ENCODE results near the gene ADRA1B.

The ADRA1B gene

DNA sequence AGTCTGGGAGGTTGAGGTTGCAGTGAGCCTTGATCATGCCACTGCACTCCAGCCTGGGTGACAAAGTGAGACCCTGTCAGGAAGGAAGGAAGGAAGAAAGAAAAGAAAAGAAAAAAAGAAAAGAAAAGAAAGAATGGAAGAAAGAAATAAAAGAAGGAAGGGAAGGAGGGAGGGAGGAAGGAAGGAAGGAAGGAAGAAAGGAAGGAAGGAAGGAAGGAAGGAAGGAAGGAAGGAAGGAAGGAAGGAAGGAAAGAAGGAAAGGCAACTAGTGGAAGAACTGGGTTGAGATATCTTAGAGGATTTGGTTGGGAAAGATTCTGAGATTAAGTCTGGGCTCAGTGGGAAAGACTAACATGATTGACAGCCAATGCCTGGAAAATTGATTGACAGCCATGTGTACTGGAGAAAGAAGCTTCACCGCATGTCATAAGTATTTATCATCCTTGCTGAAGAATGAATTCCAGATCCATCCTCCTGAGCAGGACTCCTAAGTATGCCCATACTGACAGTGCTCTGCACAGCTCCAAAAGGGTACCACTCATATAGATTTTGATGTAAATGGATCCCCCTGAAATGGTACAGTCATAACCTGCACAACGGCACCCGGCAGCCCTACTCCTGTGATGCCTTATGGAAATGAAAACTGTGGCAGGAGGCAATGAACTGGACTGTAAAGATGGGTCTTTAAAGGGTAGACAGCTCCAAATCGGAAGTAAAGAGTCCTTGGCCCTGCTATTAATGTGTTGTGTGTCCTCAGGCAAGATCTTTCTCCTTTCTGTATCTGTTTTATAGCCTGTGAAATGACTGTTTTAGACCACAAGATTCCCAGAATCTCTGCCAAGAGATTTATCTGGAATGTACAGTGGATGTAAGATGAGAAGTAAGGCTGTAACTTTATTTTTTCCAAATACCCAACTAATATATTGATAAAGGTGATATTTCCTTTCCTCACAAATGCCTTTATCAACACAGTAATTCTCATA, 16.9 kb upstream of the ADRA1B start:
- DNase-seq (ENCODE audit: low read depth, low spot score), result no peak

DNA sequence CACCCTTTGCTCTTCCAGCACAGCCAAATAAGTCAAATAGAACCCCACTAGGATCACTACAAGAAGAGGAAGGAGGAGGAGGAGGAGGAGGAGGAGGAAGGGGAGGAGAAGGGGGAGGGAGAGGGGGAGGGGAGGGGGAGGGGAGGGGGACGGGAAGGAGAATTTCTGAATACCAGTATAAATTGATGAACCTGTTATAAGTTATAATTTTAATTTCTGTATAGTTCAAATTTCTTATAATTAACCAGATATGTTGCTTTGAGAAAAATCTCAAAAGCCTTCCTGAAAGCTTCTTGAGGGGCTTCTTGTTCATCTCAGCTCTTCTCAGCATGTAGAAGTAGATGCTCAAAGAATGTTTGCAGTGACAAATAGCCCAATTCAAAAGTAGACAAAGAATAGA, 15.0 kb upstream of the ADRA1B start:
- DNase-seq (ENCODE audit: low read depth, low spot score), result no peak
- no peak overlapping the region for H3K4me3 ChIP-seq (ENCODE audit: low read length)

More for the DNA sequence above, 16.9 kb upstream of the ADRA1B start:
- H3K4me3 ChIP-seq (ENCODE audit: low read length), result no peak overlapping the region

DNA sequence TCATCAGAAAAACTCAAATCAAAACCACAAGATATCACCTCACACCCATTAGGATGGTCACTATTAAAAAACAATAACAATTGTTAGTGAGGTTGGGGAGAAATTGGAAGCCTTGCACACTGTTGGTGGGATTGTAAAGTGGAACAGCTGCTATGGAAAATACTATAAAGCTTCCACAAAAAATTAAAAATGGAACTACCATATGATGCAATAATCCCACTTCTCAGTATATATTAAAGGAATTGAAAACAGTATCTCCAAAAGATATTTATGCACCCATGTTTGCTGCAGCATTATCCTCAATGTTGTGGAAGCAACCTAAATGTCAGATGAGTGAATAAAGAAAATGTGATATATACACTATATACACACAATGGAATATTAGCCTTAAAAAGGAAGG, 14.5 kb upstream of the ADRA1B start:
- no peak overlapping the region for H3K4me3 ChIP-seq (ENCODE audit: low read length)
- DNase-seq (ENCODE audit: low read depth, low spot score), result no peak

DNA sequence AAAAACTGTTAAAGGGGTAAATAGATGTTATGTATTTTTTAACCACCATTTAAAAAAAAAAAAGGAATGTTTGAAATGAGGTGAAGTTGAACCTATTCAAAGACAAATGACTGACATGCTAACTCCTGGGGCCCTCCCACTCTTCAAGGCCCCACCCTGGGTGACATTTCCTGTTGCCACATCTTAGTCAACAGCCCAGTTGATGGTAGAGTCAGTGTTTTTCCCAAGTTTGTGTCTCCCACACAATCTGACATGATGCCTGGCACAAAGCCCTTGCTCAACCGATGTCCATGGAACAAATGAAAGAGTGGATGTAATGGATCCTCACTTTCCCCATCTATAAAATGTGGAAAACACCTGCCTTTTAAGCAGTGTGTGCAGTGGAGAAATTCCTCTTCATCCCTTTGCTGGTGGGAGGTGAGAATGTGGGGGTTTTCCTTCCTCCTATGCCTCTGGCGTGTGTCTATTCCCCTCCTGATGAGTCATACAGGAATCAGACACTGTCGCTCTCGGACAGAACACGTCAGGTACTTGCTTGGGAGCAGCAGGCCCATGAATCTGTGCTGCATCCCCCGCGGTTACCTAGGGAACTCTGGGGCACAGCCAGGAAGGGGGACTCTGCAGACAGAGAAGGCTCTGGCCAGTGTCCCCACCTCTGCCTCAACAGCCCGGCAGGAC, 13.7 kb upstream of the ADRA1B start:
- DNase-seq (ENCODE audit: low read depth, low spot score), result no peak
- H3K4me3 ChIP-seq (ENCODE audit: low read length), result no peak overlapping the region

DNA sequence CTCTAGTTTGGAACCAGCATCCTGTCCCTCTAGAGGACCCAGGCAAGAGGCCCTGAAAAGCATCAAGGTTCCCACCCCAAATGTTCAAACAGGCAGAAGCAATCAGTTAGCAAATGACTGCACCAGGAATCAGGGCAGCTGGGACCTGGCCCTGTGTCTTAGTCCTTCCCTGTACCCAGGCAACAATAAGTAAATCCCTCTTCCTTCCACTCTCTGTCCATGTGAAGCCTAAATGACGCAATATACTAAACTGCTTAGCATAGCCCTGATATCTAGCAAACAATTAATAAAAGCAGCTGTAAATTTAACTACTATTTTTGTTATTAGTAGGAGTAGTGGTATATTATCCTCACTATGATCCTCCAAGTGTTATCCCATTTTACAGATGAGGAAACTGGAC, 13.2 kb upstream of the ADRA1B start:
- DNase-seq (ENCODE audit: low read depth, low spot score), result no peak
- H3K4me3 ChIP-seq (ENCODE audit: low read length), result no peak overlapping the region

DNA sequence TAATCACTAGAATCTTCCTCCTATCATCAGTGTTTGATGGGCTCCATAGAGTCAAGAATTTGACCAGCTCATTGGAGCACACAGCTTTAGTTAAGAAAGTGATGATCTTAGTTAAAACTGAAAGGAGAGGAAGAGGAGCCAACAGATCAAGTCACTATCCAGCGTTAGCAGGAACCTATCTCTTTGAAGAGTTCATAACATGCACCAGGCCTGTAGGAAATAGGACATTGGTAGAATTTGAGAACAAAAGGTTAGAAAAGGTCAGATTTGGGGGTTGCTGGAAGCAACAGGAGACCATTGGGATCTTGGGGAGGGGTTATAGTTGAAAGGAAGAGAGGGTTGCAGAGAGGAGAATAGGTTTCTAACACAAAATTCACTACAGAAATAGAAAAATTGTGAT, 11.4 kb upstream of the ADRA1B start:
- H3K4me3 ChIP-seq (ENCODE audit: low read length), result no peak overlapping the region
- DNase-seq (ENCODE audit: low read depth, low spot score), result no peak

DNA sequence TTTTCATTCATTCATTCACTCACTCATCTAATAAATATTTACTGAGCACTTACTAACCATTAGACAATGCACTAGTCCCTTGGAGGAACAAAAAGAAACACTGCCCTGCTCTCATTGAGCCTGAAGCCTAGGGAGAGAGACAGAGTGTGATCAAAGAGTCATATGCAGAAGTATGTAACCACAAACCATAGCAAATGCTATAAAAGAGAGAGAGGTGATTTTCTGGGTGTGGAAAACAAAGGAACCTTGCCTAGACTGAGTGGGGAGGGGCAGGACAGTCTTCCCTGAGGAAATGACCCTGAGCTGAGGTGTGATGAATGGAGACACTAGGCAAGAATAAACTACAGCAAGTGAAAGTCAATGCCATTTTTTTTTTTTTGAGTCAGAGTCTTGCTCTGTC, 10.8 kb upstream of the ADRA1B start:
- peak; percentile 18 for DNase-seq (ENCODE audit: low read depth, low spot score)
- no peak overlapping the region for H3K4me3 ChIP-seq (ENCODE audit: low read length)

DNA sequence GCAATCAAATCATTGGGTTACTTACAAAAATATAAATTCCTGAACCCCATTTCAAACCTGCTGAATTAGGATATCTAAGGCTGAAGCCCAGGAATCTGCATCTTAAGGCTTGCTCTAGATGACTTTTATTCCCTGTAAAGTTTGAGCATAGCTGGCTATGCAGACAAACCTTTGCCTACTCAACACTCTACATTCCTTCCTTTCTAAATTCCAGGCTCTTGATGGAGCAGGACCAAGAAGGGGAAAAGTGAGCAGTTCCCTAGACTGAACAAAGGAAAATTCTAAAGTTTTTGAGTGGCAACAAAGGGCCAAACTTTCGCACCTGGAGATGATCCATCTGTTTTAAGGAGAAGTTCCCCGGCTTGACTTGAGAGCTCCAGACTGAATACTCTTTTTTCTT, 9.8 kb upstream of the ADRA1B start:
- no peak overlapping the region for H3K4me3 ChIP-seq (ENCODE audit: low read length)
- DNase-seq (ENCODE audit: low read depth, low spot score), result no peak

DNA sequence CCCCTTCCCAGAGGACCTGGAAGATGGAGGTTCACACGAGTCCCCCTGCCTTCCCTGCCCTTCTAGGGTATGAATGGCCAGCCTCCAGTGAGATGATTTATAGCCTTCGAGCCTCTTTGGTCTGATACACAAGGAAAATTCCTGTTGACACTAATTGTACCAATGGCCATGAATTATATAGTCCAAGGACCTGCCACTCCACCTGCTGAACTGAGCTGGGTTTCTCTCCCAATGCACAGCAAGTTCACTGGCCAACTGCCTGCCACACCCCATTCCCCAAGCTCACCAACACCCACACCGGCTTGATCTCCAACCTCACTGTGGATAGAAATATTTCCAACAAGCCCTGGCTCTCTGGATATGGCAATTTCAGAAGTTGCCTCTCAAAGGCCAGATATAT, 9.3 kb upstream of the ADRA1B start:
- no peak for DNase-seq (ENCODE audit: low read depth, low spot score)
- no peak overlapping the region for H3K4me3 ChIP-seq (ENCODE audit: low read length)

DNA sequence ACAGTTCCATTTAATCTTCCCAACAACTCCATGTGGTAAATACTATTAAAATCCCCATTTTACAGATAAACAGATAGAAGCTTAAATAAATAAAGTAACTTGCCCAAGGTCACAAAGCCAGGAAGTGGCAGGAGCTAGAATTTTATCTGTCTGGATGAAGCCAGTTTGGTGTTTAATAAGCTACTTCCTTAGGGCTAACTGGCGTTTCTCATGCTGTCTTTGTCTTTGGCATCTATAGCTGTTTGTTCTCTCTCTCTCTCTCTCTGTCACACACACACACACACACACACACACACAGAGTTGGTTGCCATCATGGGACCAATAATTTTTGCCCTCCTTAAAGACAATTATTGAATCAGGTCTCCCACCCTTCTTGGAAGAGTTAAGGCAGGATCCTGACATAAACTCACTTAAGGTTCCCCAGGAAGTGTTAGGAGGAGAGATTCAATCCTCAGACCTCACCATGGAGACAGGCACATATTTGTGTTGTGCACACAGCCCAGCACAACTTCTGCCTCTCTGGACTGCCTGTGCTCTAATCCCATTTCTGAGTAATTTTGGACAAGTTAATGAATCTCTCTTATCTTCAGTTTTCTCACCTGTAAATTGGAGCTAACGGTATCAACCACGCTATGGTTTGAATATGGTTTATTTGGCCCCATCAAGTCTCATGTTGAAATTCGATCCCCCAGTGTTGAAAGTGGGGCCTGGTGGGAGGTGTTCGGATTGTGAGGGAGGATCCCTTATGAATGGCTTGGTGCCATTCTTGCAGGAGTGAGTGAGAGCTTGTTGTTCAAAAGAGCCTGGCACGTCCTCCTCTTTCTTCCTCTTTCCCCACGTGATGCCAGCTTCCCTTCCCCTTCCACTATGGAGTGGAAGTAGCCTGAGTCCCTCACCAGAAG, 8.3 kb upstream of the ADRA1B start:
- DNase-seq (ENCODE audit: low read depth, low spot score), result no peak
- H3K4me3 ChIP-seq (ENCODE audit: low read length), result no peak overlapping the region

DNA sequence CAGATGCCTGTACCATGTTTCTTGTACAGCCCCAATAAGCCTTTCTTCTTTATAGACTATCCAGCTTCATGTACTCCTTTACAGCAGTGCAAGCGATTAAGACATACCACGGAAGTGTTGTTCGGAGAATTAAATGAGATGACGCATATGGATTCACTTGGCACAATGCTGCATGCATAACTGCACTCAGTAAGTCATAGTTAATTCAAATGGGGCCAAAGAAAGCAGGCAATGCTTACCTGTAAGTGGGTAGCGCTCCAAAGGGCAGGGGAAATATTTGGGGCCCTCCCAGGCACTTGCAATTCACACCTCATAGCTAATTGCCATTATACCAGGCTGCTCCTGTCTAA, 7.7 kb upstream of the ADRA1B start:
- DNase-seq (ENCODE audit: low read depth, low spot score), result no peak
- no peak overlapping the region for H3K4me3 ChIP-seq (ENCODE audit: low read length)

DNA sequence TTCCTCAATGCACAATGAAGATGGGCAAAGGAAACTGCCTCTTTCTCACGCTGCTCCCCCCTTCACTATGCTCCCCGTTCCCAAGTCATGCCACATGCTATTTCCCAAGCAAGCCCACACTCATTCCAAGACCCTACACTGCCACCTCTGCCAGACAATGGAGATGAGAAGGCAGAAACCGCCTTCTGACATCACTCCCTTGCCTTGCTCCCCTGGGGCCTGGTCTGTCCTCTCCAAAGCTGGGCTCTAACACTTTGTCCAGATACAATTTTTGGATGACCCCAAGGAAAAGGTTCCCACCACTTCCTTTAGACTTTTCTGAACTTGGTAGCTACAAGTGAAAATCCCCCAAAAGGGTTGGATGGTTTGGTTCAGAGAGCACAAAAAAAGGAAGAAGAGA, 7.2 kb upstream of the ADRA1B start:
- no peak overlapping the region for H3K4me3 ChIP-seq (ENCODE audit: low read length)
- DNase-seq (ENCODE audit: low read depth, low spot score), result no peak

DNA sequence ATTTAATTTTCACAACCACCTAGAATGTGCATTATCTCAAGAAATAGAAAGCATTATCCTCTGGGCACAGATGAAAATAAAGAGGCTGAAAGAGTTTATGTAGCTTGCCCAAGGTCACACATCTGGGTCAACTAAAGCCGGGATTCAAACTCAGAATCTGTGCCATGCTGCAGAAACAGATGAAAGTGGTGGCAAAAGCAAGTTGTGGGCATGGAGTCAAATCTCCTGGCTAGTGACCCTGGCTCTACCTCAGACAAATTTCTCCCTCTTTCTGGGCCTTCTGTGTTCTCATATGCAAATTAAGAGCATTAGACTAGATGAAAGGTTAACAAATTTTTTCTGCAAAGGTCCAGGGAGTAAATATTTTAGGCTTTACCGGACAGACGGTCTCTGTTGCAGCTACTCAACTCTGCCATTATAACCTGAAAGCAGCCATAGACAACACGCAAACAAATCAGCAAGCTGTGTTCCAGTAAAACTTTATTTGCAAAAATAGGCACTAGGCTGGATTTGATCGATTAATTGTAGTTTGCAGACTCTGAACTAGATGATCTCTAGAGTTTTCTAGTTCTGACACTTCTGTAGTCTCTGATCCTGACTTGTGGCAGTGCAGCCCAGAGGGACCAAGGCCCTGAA, 6.0 kb upstream of the ADRA1B start:
- DNase-seq (ENCODE audit: low read depth, low spot score), result no peak
- no peak overlapping the region for H3K4me3 ChIP-seq (ENCODE audit: low read length)

DNA sequence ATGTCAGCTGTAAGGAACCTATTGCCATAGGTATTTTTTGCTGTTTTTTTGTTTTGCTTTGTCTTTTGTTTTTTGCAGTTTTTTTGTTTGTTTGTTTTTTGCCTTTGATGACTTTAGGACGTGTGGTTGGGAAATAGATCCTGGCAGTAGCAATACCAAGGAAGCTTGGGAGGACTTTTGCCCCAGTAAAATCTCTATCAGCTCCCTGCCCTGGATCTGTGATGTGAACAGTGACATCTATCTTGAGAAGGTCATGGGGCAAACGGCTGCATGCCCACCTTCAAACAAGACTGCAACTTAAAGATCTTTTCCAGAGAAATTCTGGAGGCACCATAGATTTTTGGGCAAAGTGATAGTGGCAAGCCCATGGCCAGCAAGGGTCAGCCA, 5.4 kb upstream of the ADRA1B start:
- no peak overlapping the region for H3K4me3 ChIP-seq (ENCODE audit: low read length)
- DNase-seq (ENCODE audit: low read depth, low spot score), result no peak

DNA sequence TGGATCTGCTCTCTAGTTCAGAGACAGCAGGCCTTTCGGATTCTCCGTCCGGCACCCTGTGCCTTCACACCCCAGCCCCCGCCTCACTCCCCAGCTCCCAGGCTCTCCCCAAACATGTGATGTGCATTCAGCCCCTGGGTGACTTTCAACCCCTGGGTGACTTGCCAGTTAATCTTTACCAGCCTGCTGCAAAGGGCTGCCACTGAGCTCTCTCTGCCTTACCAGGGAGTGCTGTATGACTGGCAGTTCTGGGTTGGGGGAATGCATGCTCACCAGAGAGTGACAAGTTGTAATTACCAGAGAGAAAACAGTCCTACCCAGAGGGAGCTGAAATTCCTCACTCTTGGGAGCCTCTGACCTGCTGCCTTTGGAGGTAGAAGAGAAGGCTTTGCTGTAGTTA, 4.9 kb upstream of the ADRA1B start:
- DNase-seq (ENCODE audit: low read depth, low spot score), result no peak
- no peak overlapping the region for H3K4me3 ChIP-seq (ENCODE audit: low read length)

DNA sequence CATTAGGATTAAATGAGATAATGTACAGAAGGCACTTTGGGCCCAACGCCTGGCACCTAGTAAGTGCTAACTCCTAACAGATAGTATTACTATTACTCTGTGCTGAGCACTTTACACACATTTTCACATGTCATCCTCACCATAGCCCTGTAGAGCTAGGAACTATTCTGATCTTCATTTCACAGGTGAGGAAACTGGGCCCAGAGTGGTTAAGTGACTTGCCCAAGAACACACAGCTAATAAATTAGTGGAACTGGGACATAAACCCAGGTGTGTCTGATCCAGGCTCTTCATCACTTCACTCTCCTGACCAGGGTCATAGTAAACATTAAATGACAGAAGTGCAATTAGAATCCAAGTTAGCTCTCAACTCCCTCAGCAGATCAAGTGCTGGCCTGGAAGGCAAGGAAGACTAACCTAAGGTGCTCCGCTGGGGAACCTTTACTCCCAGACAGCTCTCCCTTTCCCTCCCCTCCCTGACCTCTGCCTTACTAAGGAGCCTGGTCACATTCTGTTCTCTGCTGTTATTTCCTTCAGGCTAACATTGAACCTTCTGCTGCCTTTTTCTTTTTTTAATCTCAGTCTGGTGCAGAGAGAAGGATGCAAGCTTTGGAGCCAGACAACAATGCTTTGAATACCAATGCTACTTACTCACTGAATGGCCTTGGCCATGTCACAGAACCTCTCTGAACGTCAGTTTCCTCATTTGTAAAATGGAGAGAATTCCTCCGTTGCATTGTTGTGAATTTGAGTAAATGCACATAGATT, 4.1 kb upstream of the ADRA1B start:
- no peak overlapping the region for H3K4me3 ChIP-seq (ENCODE audit: low read length)
- DNase-seq (ENCODE audit: low read depth, low spot score), result no peak

DNA sequence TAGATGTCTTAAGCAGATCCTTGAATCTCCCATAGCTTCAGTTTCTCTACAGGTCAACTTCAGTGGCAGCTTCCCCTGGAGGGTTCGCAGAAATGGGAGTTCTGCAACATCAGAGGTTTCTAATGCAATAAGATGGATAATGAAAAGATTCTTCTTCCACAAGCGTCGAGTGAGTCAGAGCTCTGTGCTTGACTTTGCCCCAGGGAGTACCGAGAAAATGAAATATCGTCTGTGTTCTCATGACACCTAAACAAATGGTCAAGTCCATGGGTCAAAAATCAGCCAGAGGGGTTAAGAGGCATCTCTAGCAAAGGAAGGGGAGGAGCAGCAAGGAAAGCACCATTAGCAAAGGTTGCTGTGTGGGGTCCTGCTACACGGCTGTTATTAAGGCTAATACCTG, 3.2 kb upstream of the ADRA1B start:
- H3K4me3 ChIP-seq (ENCODE audit: low read length), result no peak overlapping the region
- DNase-seq (ENCODE audit: low read depth, low spot score), result no peak

DNA sequence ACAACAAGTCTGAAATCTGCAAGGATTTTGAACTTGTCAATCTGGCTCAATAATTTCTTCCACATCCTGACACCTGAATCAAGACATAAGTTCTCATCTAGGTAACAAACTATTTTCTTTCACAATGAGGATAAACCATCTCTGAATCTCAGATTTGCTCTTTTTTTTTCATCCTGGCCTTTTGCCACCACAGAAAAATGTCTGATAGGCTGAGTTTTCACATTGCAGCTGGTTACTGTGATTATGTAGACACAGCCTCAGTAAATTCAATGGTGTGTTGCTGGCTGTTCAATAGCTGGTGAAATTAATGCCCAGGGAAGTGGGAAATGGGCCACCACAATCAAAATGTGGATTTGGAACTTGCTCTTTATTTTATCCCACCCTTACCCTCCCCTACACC, 2.8 kb upstream of the ADRA1B start:
- DNase-seq (ENCODE audit: low read depth, low spot score), result no peak
- H3K4me3 ChIP-seq (ENCODE audit: low read length), result no peak overlapping the region

All from Jurkat, Clone E6-1 (cell line).